Astrocyte (in vitro differentiated cells and primary cell): Measurements from ENCODE around the gene PDZRN4. TPM values are rescaled to one million over a fixed set of nuclear protein-coding genes. Genes with fewer than 3 reads are reported as not detected.
A peak's percentile ranks its signal among the peaks of the same experiment; 100 is the strongest.

Source experiments
- DNase-seq: peaks from one replicate; pipeline ENCODE4 v3.0.0-alpha.2; 2010; ENCODE audit warnings: low read depth
- FAIRE-seq: peaks from 2 replicates; lab custom pipeline; 2011; peaks lifted over from hg19 to GRCh38; lab: Jason Lieb, UNC
- H2AFZ ChIP-seq: 2 replicates; pipeline ENCODE4 v1.6.0; 2012; ENCODE audit warnings: low read depth, low read length, inconsistent platforms
- H3K27ac ChIP-seq: 2 replicates; pipeline ENCODE4 v1.5.1; 2011; ENCODE audit warnings: low read depth, low read length, inconsistent platforms
- H3K27me3 ChIP-seq: 2 replicates; pipeline ENCODE4 v1.6.0; 2011; ENCODE audit warnings: low read length, inconsistent platforms; ENCODE audit not compliant: insufficient read depth
- H3K36me3 ChIP-seq: 2 replicates; pipeline ENCODE4 v1.5.1; 2011; ENCODE audit warnings: low read length, inconsistent platforms; ENCODE audit not compliant: insufficient read depth
- H3K4me1 ChIP-seq: 2 replicates; pipeline ENCODE4 v1.5.1; 2011; ENCODE audit warnings: low read length, inconsistent platforms; ENCODE audit not compliant: insufficient read depth
- H3K4me2 ChIP-seq: 2 replicates; pipeline ENCODE4 v1.6.0; 2012; ENCODE audit warnings: low read length, inconsistent platforms
- H3K4me3 ChIP-seq: 2 replicates; pipeline ENCODE4 v1.5.1; 2011; ENCODE audit warnings: low read depth, mild to moderate bottlenecking, low read length, inconsistent platforms; ENCODE audit not compliant: insufficient read depth
- H3K79me2 ChIP-seq: 2 replicates; pipeline ENCODE4 v1.6.0; 2012; ENCODE audit warnings: mild to moderate bottlenecking, low read length, inconsistent platforms; ENCODE audit not compliant: insufficient read depth
- H3K9ac ChIP-seq: 2 replicates; pipeline ENCODE4 v1.6.0; 2012; ENCODE audit warnings: mild to moderate bottlenecking, low read length, inconsistent platforms
- H3K9me3 ChIP-seq: 2 replicates; pipeline ENCODE4 v1.5.1; 2012; ENCODE audit warnings: low read depth, mild to moderate bottlenecking, low read length, inconsistent platforms; ENCODE audit not compliant: insufficient read depth
- H4K20me1 ChIP-seq: 2 replicates; pipeline ENCODE4 v1.6.0; 2012; ENCODE audit warnings: low read length, inconsistent platforms; ENCODE audit not compliant: insufficient read depth
- H3K27ac Mint-ChIP-seq: one replicate; pipeline ENCODE4 v1.8.0; 2021; ENCODE audit warnings: mild to moderate bottlenecking, mixed read lengths; ENCODE audit not compliant: unreplicated experiment
- H3K27me3 Mint-ChIP-seq: one replicate; pipeline ENCODE4 v1.8.0; 2021; ENCODE audit warnings: low read depth, mixed read lengths; ENCODE audit not compliant: unreplicated experiment
- H3K36me3 Mint-ChIP-seq: one replicate; pipeline ENCODE4 v1.8.0; 2021; ENCODE audit warnings: low read depth, mixed read lengths; ENCODE audit not compliant: unreplicated experiment
- H3K4me1 Mint-ChIP-seq: one replicate; pipeline ENCODE4 v1.8.0; 2021; ENCODE audit warnings: low read depth, mixed read lengths; ENCODE audit not compliant: unreplicated experiment
- H3K4me3 Mint-ChIP-seq: one replicate; pipeline ENCODE4 v1.8.0; 2021; ENCODE audit warnings: mild to moderate bottlenecking, moderate library complexity, mixed read lengths; ENCODE audit not compliant: unreplicated experiment
- H3K9me3 Mint-ChIP-seq: one replicate; pipeline ENCODE4 v1.8.0; 2021; ENCODE audit warnings: mild to moderate bottlenecking, mixed read lengths; ENCODE audit not compliant: unreplicated experiment
- CTCF ChIP-seq: IDR thresholded peaks from 2 replicates; pipeline ENCODE4 v1.5.1; 2011; ENCODE audit warnings: low read depth, mild to moderate bottlenecking, inconsistent platforms, low read length, moderate library complexity; ENCODE audit not compliant: insufficient read depth
- EZH2 ChIP-seq: IDR thresholded peaks from 2 replicates; pipeline ENCODE4 v1.6.1; 2012; ENCODE audit warnings: mild to moderate bottlenecking, low read length, inconsistent platforms; ENCODE audit not compliant: insufficient read depth
- total RNA-seq: library from RNA; stranded (reverse); gene quantifications from 2 replicates; pipeline ENCODE4 v1.2.1, GENCODE V29; 2021

PDZRN4 gene
- total RNA-seq, 1 donor from 2014 or later, result not detected

GRCh38 chr12:41509271-41510055 lies 321.3 kb downstream of the PDZRN4 start:
- H3K4me3 Mint-ChIP-seq, result no peak overlapping the region
- no peaks in the 10 kb centered on the region for H3K27me3 Mint-ChIP-seq
- TF ChIP-seq EZH2 (no peak), CTCF (no peak)
- Histone ChIP-seq H3K27ac (no peak overlapping the region), H4K20me1 (no peaks in the 10 kb centered on the region), H3K9ac (no peak overlapping the region), H3K36me3 (no peaks in the 10 kb centered on the region), H2AFZ (no peak overlapping the region), H3K79me2 (no peaks in the 10 kb centered on the region), H3K27me3 (no peaks in the 10 kb centered on the region), H3K9me3 (no peaks in the 10 kb centered on the region), H3K4me3 (no peak overlapping the region), H3K4me1 (no peaks in the 10 kb centered on the region), H3K4me2 (no peak overlapping the region)
- H3K36me3 Mint-ChIP-seq, result no peaks in the 10 kb centered on the region
- H3K27ac Mint-ChIP-seq, result no peak overlapping the region
- H3K4me1 Mint-ChIP-seq, result no peaks in the 10 kb centered on the region
- DNase-seq (peak; percentile 6), FAIRE-seq (no peak)
- H3K9me3 Mint-ChIP-seq, result no peaks in the 10 kb centered on the region

- no peaks in the 10 kb centered on the region for H3K9me3 ChIP-seq
- no peaks in the 10 kb centered on the region for H4K20me1 ChIP-seq
- FAIRE-seq, result no peak
- no peak overlapping the region for H3K9ac ChIP-seq
- no peak overlapping the region for H3K27ac ChIP-seq
- no peaks in the 10 kb centered on the region for H3K27me3 ChIP-seq
- H3K4me3 ChIP-seq, result no peak overlapping the region
- no peaks in the 10 kb centered on the region for H3K79me2 ChIP-seq
- H3K36me3 Mint-ChIP-seq, result no peaks in the 10 kb centered on the region
- no peaks in the 10 kb centered on the region for H3K4me1 Mint-ChIP-seq
- no peak for DNase-seq
- H3K27ac Mint-ChIP-seq, result no peak overlapping the region
- no peaks in the 10 kb centered on the region for H3K9me3 Mint-ChIP-seq
- H3K36me3 ChIP-seq, result no peaks in the 10 kb centered on the region
- no peak overlapping the region for H3K4me2 ChIP-seq
- no peak overlapping the region for H3K4me3 Mint-ChIP-seq
- TF ChIP-seq EZH2, result no peak
- TF ChIP-seq CTCF, result no peak
- no peaks in the 10 kb centered on the region for H3K27me3 Mint-ChIP-seq
- H2AFZ ChIP-seq, result no peak overlapping the region
- H3K4me1 ChIP-seq, result no peaks in the 10 kb centered on the region
Measured at GRCh38 chr12:41510470-41510869, 322.4 kb downstream of the PDZRN4 start.

- H3K79me2 ChIP-seq, result no peaks in the 10 kb centered on the region
- no peak overlapping the region for H3K27ac ChIP-seq
- no peaks in the 10 kb centered on the region for H3K9me3 ChIP-seq
- FAIRE-seq, result no peak
- H3K9ac ChIP-seq, result no peak overlapping the region
- H3K27me3 ChIP-seq, result no peaks in the 10 kb centered on the region
- TF ChIP-seq EZH2, result no peak
- TF ChIP-seq CTCF, result no peak
- Mint-ChIP-seq H3K27me3 (no peaks in the 10 kb centered on the region), H3K27ac (no peak overlapping the region), H3K4me1 (no peaks in the 10 kb centered on the region), H3K9me3 (no peaks in the 10 kb centered on the region), H3K4me3 (no peak overlapping the region), H3K36me3 (no peaks in the 10 kb centered on the region)
- no peak overlapping the region for H2AFZ ChIP-seq
- H4K20me1 ChIP-seq, result no peaks in the 10 kb centered on the region
- no peak overlapping the region for H3K4me2 ChIP-seq
- no peaks in the 10 kb centered on the region for H3K36me3 ChIP-seq
- no peak overlapping the region for H3K4me3 ChIP-seq
- H3K4me1 ChIP-seq, result no peaks in the 10 kb centered on the region
- peak; percentile 64 for DNase-seq
Measured at GRCh38 chr12:41511247-41511646, 323.1 kb downstream of the PDZRN4 start.
